Testis (tissue), 2 donors: ENCODE data around the gene STARD13.

Experiments
- CTCF ChIP-seq, 3 experiments: fragments of 450-650 bp in 2 of 3; fragments of 200-600 bp in 1 of 3; sonication (generic) in 1 of 3; IDR thresholded peaks; one replicate each; pipeline ENCODE4 v1.5.1; 2016 to 2019; ENCODE audit warnings: antibody characterized with exemption in 3 of 3, mild to moderate bottlenecking in 2 of 3, moderate library complexity in 1 of 3
- POLR2A ChIP-seq: fragments of 450-650 bp; IDR thresholded peaks from one replicate; pipeline ENCODE4 v1.6.1; 2017; ENCODE audit warnings: antibody characterized with exemption, mild to moderate bottlenecking, moderate library complexity

DNA sequence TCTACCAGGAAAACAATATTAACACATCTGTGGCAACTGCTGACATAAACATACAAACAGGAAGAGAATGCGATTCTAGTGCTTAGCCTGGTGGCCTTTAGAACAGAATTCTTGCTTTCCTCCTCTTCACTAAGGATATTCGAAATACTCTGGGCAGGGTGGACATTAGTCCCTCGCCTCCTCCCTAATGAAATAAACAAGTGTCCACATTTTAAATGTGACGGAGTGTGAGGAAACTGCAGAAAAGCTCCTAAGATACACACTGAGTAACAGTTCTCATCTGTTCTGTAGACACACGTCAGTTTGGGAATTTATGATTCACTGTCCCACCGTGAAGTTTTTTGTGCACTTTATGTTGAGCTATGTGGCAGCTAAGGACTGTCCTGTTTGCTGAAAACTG lies 639 bp downstream of the STARD13 start:
- no peak for TF ChIP-seq CTCF (IDR thresholded peaks at IDR 0.05)
- no peak for TF ChIP-seq POLR2A
